Left renal cortex interstitium (tissue), 4 donors: ENCODE measurements around the gene CFAP54. TPM values are rescaled to one million over a fixed set of nuclear protein-coding genes. Genes with fewer than 3 reads are reported as not detected.
"Not testable (repeated sequence)": the region's sequence is repeated elsewhere in the genome, so short reads cannot be mapped to it uniquely, and the experiment has no call there.

ENCODE experiments used
- DNase-seq, 4 donors: peaks; one replicate each; pipeline ENCODE4 v3.0.0-alpha.2; 2013; ENCODE audit warnings: low read depth in 4 of 4, low spot score in 2 of 4, missing footprints in 1 of 4
- polyA plus RNA-seq, 4 donors: library from polyadenylated mRNA; unstranded; fragments of 120-200 nt; gene quantifications; one replicate each; pipeline ENCODE4 v1.2.1, GENCODE V29; 2013; ENCODE audit not compliant: insufficient read length in 4 of 4

The CFAP54 gene
- polyA plus RNA-seq, 4 donors: 2.0 to 3.7 (median 3.1) TPM

GRCh38 chr12:96471368-96472050, 17.9 kb upstream of the CFAP54 start:
- no peak for DNase-seq

GRCh38 chr12:96472384-96472783, 17.0 kb upstream of the CFAP54 start:
- DNase-seq: no peak

GRCh38 chr12:96473394-96474093, 15.8 kb upstream of the CFAP54 start:
- no peak for DNase-seq

GRCh38 chr12:96474206-96474605, 15.2 kb upstream of the CFAP54 start:
- no peak for DNase-seq

GRCh38 chr12:96478011-96478410, 11.4 kb upstream of the CFAP54 start:
- no peak for DNase-seq

- DNase-seq: no peak
These were observed 7.3 kb upstream of the CFAP54 start for GRCh38 chr12:96482086-96482485.

- DNase-seq: no peak
These were observed 6.3 kb upstream of the CFAP54 start for GRCh38 chr12:96483116-96483515.

- no peak for DNase-seq
These were observed 2.4 kb upstream of the CFAP54 start for GRCh38 chr12:96486751-96487613.

- DNase-seq: no peak
These were observed 1.7 kb upstream of the CFAP54 start for GRCh38 chr12:96487634-96488033.

- no peak for DNase-seq
These were observed 3.7 kb downstream of the CFAP54 start for GRCh38 chr12:96493106-96493505.

GRCh38 chr12:96494154-96494553, 4.8 kb downstream of the CFAP54 start:
- DNase-seq: not testable (repeated sequence)

GRCh38 chr12:96495155-96495554, 5.8 kb downstream of the CFAP54 start:
- no peak for DNase-seq

GRCh38 chr12:96495841-96496545, 6.6 kb downstream of the CFAP54 start:
- DNase-seq: no peak

GRCh38 chr12:96496944-96497343, 7.6 kb downstream of the CFAP54 start:
- DNase-seq: no peak

- DNase-seq: no peak
These were observed 8.5 kb downstream of the CFAP54 start for GRCh38 chr12:96497855-96498254.

GRCh38 chr12:96500693-96501092, 11.3 kb downstream of the CFAP54 start:
- no peak for DNase-seq

- DNase-seq: no peak
These were observed 11.9 kb downstream of the CFAP54 start for GRCh38 chr12:96501133-96501761.

- no peak for DNase-seq
These were observed 12.5 kb downstream of the CFAP54 start for GRCh38 chr12:96501908-96502307.

GRCh38 chr12:96502477-96502876, 13.1 kb downstream of the CFAP54 start:
- no peak for DNase-seq

GRCh38 chr12:96502949-96503532, 13.7 kb downstream of the CFAP54 start:
- DNase-seq: no peak
